Measurements from ENCODE around the gene ARHGAP25.

Gene ARHGAP25

DNA sequence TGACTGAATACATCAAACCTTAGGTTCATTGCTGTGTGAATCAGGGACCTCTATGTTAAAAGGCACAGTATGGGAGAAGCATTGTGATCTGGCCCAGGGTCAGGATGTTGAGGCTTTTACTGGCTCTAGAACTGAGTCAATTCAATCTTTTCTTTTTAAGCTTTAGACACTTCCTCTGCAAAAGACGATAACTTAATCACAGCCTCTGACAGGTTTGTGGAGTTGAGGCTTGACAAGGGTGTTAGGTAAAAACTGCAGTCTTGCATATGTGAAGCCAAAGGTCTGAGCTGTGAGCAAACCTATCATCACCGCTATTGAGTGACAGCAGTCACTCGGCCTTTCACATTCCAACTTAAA, 17.3 kb upstream of the ARHGAP25 start:
- no peak for DNase-seq (ENCODE audit: low read depth in 2 of 2)
- no peak overlapping the region for H3K4me3 ChIP-seq (replicated peaks in 1 of 2; ENCODE audit: low read depth in 2 of 2, low read length in 2 of 2)
- TF ChIP-seq, protein P1, sequence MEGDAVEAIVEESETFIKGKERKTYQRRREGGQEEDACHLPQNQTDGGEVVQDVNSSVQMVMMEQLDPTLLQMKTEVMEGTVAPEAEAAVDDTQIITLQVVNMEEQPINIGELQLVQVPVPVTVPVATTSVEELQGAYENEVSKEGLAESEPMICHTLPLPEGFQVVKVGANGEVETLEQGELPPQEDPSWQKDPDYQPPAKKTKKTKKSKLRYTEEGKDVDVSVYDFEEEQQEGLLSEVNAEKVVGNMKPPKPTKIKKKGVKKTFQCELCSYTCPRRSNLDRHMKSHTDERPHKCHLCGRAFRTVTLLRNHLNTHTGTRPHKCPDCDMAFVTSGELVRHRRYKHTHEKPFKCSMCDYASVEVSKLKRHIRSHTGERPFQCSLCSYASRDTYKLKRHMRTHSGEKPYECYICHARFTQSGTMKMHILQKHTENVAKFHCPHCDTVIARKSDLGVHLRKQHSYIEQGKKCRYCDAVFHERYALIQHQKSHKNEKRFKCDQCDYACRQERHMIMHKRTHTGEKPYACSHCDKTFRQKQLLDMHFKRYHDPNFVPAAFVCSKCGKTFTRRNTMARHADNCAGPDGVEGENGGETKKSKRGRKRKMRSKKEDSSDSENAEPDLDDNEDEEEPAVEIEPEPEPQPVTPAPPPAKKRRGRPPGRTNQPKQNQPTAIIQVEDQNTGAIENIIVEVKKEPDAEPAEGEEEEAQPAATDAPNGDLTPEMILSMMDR (IDR thresholded peaks at IDR 0.05; ENCODE audit: low read depth, low read length) = no peak

GRCh38 chr2:68719912-68720311, 14.7 kb upstream of the ARHGAP25 start:
- H3K4me3 ChIP-seq (replicated peaks in 1 of 2; ENCODE audit: low read depth in 2 of 2, low read length in 2 of 2) = no peak overlapping the region
- DNase-seq (ENCODE audit: low read depth in 2 of 2) = no peak
- TF ChIP-seq, protein P1 (IDR thresholded peaks at IDR 0.05; ENCODE audit: low read depth, low read length) = no peak

DNA sequence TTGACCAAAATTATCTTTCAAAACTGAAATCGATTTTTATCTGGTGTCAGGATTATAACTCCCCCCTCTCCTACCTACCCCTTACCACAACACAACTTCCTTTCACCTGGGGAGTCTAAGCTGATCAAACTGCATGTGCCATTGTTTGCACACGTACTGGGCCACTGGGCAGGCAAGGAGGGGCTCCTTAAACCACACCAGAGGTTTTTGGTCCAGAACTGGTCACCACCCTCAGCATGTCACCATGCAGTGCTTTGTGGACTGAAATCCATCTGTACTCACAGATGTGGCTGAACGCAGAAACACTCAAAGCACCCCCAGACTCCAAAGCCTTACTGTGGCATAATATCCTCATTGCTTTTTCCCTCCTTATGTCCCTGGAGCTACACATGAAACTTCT, 13.9 kb upstream of the ARHGAP25 start:
- DNase-seq (ENCODE audit: low read depth in 2 of 2) = no peak
- no peak overlapping the region for H3K4me3 ChIP-seq (replicated peaks in 1 of 2; ENCODE audit: low read depth in 2 of 2, low read length in 2 of 2)
- TF ChIP-seq, protein P1 (IDR thresholded peaks at IDR 0.05; ENCODE audit: low read depth, low read length) = no peak

DNA sequence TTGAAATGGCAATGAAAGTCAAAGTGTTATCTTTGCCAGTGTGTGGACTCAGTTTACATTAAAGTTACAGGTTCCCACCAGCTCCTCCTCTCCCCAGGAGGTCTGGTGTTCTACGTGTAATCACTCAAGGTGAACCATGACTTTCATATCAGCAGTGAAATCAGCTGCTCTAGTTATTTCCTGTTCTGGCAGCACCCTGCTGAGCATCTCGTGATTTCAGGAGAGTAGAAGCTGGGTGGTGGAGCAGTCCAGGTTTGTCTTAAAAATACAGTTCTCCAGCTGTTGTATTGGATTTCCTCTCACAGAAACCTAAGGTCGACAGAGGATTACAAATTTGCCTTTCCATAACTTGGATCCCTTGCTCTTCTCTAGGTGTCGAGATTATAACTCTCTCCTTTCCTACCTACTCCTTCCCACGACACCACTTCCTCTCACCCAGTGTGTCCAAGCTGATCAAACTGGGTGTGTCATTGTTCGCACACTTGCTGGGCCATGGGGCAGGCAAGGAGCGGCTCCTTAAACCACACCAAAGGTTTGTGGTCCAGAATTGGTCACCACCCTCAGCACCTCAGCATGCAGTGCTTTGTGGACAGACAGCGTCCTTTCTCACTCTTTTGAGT, 13.0 kb upstream of the ARHGAP25 start:
- TF ChIP-seq, protein P1 (IDR thresholded peaks at IDR 0.05; ENCODE audit: low read depth, low read length) = no peak
- no peak for DNase-seq (ENCODE audit: low read depth in 2 of 2)

DNA sequence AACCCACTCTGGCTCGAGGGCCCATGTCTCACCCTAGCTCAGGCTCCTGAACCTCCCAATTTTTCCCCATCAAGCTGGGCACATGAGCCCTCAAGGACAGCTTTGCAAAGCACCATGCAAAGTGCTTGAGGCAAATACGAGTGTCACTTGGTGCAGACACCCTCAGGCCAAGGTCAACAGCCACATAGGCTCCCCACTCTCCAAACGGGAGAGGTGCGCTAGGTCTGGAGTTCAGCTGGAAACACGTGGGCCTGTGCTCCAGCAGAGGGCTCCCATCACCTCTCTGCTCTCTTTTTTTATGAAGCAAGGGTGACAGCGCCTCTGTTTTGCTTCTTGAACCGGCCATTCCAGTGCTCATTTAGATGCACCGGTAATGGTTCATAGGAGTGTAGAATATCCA, 11.9 kb upstream of the ARHGAP25 start:
- no peak overlapping the region for H3K4me3 ChIP-seq (replicated peaks in 1 of 2; ENCODE audit: low read depth in 2 of 2, low read length in 2 of 2)
- DNase-seq (ENCODE audit: low read depth in 2 of 2) = no peak
- TF ChIP-seq, protein P1 (IDR thresholded peaks at IDR 0.05; ENCODE audit: low read depth, low read length) = peak; percentile 12

More for the DNA sequence above, 13.0 kb upstream of the ARHGAP25 start:
- H3K4me3 ChIP-seq (replicated peaks in 1 of 2; ENCODE audit: low read depth in 2 of 2, low read length in 2 of 2) = no peak overlapping the region

- no peak overlapping the region for H3K4me3 ChIP-seq (replicated peaks in 1 of 2; ENCODE audit: low read depth in 2 of 2, low read length in 2 of 2)
- TF ChIP-seq, protein P1 (IDR thresholded peaks at IDR 0.05; ENCODE audit: low read depth, low read length) = no peak
- DNase-seq (ENCODE audit: low read depth in 2 of 2) = no peak
These were observed 11.4 kb upstream of the ARHGAP25 start for GRCh38 chr2:68723181-68723580.

DNA sequence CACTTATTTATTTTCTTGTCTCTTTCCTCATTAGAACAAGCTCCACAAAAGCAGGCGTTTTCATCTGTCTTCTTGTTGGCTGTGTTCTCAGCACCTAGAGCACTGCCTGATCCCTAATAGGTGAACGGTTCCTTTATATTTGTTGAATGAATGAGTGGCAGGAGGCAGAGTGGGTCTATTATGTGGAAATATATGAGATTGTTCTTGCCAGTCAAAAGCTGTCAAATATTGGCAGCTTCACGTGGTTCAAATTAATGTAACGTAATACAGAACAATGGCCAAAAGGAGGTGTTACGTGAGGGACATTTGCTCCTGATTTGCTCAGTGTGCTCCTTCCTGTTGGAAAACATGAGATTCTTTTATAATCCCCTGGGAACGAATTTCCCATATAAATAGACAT, 8.5 kb upstream of the ARHGAP25 start:
- DNase-seq (ENCODE audit: low read depth in 2 of 2) = no peak
- TF ChIP-seq, protein P1 (IDR thresholded peaks at IDR 0.05; ENCODE audit: low read depth, low read length) = no peak
- no peak overlapping the region for H3K4me3 ChIP-seq (replicated peaks in 1 of 2; ENCODE audit: low read depth in 2 of 2, low read length in 2 of 2)
